HL-60 (cell line): ENCODE results near the gene CYP4F22.

Source experiments
- POLR2AphosphoS5 ChIP-seq: IDR thresholded peaks from 2 replicates; pipeline ENCODE4 v1.6.1; 2012; ENCODE audit warnings: low read depth
- TF ChIP-seq, protein P1 (sequence below): IDR thresholded peaks from one replicate; pipeline ENCODE4 v1.5.1; 2011; ENCODE audit warnings: low read length, control low read depth, inconsistent platforms; ENCODE audit not compliant: insufficient read depth
- TF ChIP-seq, protein P2 (sequence below): IDR thresholded peaks from 2 replicates; pipeline ENCODE4 v1.6.1; 2012; ENCODE audit warnings: low read depth; ENCODE audit not compliant: insufficient replicate concordance

GRCh38 chr19:15591796-15592195 lies 83.5 kb downstream of the CYP4F22 start:
- TF ChIP-seq, protein P1, sequence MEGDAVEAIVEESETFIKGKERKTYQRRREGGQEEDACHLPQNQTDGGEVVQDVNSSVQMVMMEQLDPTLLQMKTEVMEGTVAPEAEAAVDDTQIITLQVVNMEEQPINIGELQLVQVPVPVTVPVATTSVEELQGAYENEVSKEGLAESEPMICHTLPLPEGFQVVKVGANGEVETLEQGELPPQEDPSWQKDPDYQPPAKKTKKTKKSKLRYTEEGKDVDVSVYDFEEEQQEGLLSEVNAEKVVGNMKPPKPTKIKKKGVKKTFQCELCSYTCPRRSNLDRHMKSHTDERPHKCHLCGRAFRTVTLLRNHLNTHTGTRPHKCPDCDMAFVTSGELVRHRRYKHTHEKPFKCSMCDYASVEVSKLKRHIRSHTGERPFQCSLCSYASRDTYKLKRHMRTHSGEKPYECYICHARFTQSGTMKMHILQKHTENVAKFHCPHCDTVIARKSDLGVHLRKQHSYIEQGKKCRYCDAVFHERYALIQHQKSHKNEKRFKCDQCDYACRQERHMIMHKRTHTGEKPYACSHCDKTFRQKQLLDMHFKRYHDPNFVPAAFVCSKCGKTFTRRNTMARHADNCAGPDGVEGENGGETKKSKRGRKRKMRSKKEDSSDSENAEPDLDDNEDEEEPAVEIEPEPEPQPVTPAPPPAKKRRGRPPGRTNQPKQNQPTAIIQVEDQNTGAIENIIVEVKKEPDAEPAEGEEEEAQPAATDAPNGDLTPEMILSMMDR: no peak
- no peak for TF ChIP-seq POLR2AphosphoS5
- TF ChIP-seq, protein P2, sequence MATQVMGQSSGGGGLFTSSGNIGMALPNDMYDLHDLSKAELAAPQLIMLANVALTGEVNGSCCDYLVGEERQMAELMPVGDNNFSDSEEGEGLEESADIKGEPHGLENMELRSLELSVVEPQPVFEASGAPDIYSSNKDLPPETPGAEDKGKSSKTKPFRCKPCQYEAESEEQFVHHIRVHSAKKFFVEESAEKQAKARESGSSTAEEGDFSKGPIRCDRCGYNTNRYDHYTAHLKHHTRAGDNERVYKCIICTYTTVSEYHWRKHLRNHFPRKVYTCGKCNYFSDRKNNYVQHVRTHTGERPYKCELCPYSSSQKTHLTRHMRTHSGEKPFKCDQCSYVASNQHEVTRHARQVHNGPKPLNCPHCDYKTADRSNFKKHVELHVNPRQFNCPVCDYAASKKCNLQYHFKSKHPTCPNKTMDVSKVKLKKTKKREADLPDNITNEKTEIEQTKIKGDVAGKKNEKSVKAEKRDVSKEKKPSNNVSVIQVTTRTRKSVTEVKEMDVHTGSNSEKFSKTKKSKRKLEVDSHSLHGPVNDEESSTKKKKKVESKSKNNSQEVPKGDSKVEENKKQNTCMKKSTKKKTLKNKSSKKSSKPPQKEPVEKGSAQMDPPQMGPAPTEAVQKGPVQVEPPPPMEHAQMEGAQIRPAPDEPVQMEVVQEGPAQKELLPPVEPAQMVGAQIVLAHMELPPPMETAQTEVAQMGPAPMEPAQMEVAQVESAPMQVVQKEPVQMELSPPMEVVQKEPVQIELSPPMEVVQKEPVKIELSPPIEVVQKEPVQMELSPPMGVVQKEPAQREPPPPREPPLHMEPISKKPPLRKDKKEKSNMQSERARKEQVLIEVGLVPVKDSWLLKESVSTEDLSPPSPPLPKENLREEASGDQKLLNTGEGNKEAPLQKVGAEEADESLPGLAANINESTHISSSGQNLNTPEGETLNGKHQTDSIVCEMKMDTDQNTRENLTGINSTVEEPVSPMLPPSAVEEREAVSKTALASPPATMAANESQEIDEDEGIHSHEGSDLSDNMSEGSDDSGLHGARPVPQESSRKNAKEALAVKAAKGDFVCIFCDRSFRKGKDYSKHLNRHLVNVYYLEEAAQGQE: no peak
